SH-SY5Y (cell line): ENCODE data around the gene KCNG2.

ENCODE experiments used
- GATA2 ChIP-seq: IDR thresholded peaks from 2 replicates; pipeline ENCODE4 v1.6.1; 2011; ENCODE audit warnings: mild to moderate bottlenecking, low read depth, low read length
- GATA3 ChIP-seq: IDR thresholded peaks from 2 replicates; pipeline ENCODE4 v1.6.1; 2011; ENCODE audit warnings: low read depth, mild to moderate bottlenecking, low read length, moderate library complexity

GRCh38 chr18:79772865-79773696 lies 24.7 kb upstream of the KCNG2 start:
- TF ChIP-seq GATA2 (no peak), GATA3 (no peak)
